Heart left ventricle (tissue), 16 donors: ENCODE data around the gene ARL1. TPM values are rescaled to one million over a fixed set of nuclear protein-coding genes. Genes with fewer than 3 reads are reported as not detected.

Experiments used
- ATAC-seq, 4 donors: fragments of 200-7000 bp; cut with Tn5 transposase; one replicate each; pipeline ENCODE4 v1.9.1; 2020 to 2022; ENCODE audit warnings: moderate library complexity in 4 of 4, mild to moderate bottlenecking in 3 of 4, moderate number of reproducible peaks in 1 of 4
- DNase-seq, 5 donors: peaks; one replicate each; pipeline ENCODE4 v3.0.0-alpha.2; 2020
- H3K27ac ChIP-seq, 12 donors: fragments of 200-600 bp; sonication (generic) in 4 of 12; one replicate each; pipeline versions ENCODE4 v1.5.0 to v1.8.0; 2016 to 2022; ENCODE audit warnings: mild to moderate bottlenecking in 2 of 12
- H3K27me3 ChIP-seq, 9 donors: fragments of 200-600 bp; sonication (generic) in 2 of 9; one replicate each; pipeline versions ENCODE4 v1.5.1 to v1.8.0; 2016 to 2022; ENCODE audit warnings: mild to moderate bottlenecking in 3 of 9
- H3K36me3 ChIP-seq, 9 donors: fragments of 200-600 bp; sonication (generic) in 2 of 9; one replicate each; pipeline versions ENCODE4 v1.5.0 to v1.8.0; 2018 to 2022; ENCODE audit warnings: mild to moderate bottlenecking in 2 of 9
- H3K4me1 ChIP-seq, 12 donors: fragments of 200-600 bp; sonication (generic) in 4 of 12; one replicate each; pipeline versions ENCODE4 v1.5.0 to v1.8.0; 2016 to 2022; ENCODE audit warnings: mild to moderate bottlenecking in 3 of 12
- H3K4me3 ChIP-seq, 12 donors: fragments of 200-600 bp; sonication (generic) in 4 of 12; one replicate each; pipeline versions ENCODE4 v1.5.0 to v1.8.0; 2017 to 2022; ENCODE audit warnings: mild to moderate bottlenecking in 9 of 12, moderate library complexity in 4 of 12
- H3K9me3 ChIP-seq, 12 donors: fragments of 200-600 bp; sonication (generic) in 4 of 12; one replicate each; pipeline versions ENCODE4 v1.5.0 to v1.8.0; 2016 to 2022; ENCODE audit warnings: mild to moderate bottlenecking in 1 of 12
- CTCF ChIP-seq, 12 donors: fragments of 200-600 bp; sonication (generic) in 4 of 12; IDR thresholded peaks; one replicate each; pipeline versions ENCODE4 v1.5.0 to v1.8.0; 2018 to 2022; ENCODE audit warnings: antibody characterized with exemption in 12 of 12, mild to moderate bottlenecking in 5 of 12
- POLR2A ChIP-seq, 2 donors: fragments of 450-650 bp; IDR thresholded peaks; one replicate each; pipeline ENCODE4 v1.6.1; 2017; ENCODE audit warnings: antibody characterized with exemption in 2 of 2, mild to moderate bottlenecking in 2 of 2, moderate library complexity in 2 of 2
- WGBS, 4 donors: extraction: QIAGEN DNeasy Blood & Tissue Kit in 2 of 4; methylation state at CpG; one replicate each; pipeline versions ENCODE4 v1.1.5 to v1.1.7; 2013 to 2018; 5-methylcytosine and 5-hydroxymethylcytosine counted together
- intact Hi-C, 10 donors: fragments of 100-400 bp; cut with DNase I; formaldehyde crosslinking; loops; one replicate each; pipeline versions ENCODE4 v1.11.1 to v1.14.2; 2022
- polyA plus RNA-seq, 2 donors: library from polyadenylated mRNA; stranded (reverse); fragments of 200-250 nt; gene quantifications; one replicate each; pipeline ENCODE4 v1.2.3, GENCODE V29; 2013
- total RNA-seq, 9 donors: library from RNA; depleted of rRNA in 2 of 9; stranded (reverse); fragments of >200 nt in 2 of 9; fragmentation: NEBNext Ultra II Directional in 3 of 9; extraction: Animal tissue kit (Norgen Biotek cat#: 25700) in 3 of 9; gene quantifications; one replicate each; pipeline versions ENCODE4 v1.1.0 to v1.2.4, GENCODE V29; 2016 to 2023
- donor health status: ischemic (EF 13 %, LVEDD 7.1; RV severe dilation, severe dysfunction).
- donor health status: healthy with polysubstance abuse.
- donor health status: DM: no; HTN: yes; CAD: no.
- donor health status: DM: no; HTN: no; CAD: no.
- donor health status: ischemic (EF 25% LVEDD 6.9; RV normal size, moderate dysfunction).
- donor health status: ischemic (EF 25% LVEDD 5.7; RV mildly dilated, moderate dysfunction).
- donor health status: healthy.
- donor health status: DM: yes; HTN: yes; CAD: no.
- donor health status: ischemic (EF 35%, LVEDD 5.7; RV mildly dilated, moderate dysfunction).
- donor health status: nonischemic (EF 11% LVEDD 7.7; RV severe dilation, severe dysfunction).
- donor health status: DM: yes; HTN: yes; CAD: no.
- donor health status: PGD.
- donor health status: ischemic (EF 29% LVEDD 5.4; RV normal size, mild dysfunction).
- donor health status: nonischemic (EF 23%, LVEDD 6.1; RV moderate dilation, normal function).

Gene ARL1
- total and polyA plus RNA-seq, 11 donors, result 24.4 to 115 (median 82.0) TPM

GRCh38 chr12:101361455-101361854, 46.1 kb downstream of the ARL1 start:
- peaks cover 0 to 2% (median 0%) of the 10 kb centered on the region in 12 donors for H3K4me1 ChIP-seq
- H3K36me3 ChIP-seq, result peaks cover 0 to 96% (median 83%) of the 10 kb centered on the region in 9 donors
- no peaks in the 10 kb centered on the region for H3K9me3 ChIP-seq
- H3K27ac ChIP-seq, result no peak overlapping the region
- DNase-seq, result no peak
- ATAC-seq, result no peak
- H3K27me3 ChIP-seq, result no peaks in the 10 kb centered on the region
- intact Hi-C loops, result loop anchor here in 1 of 10 donors (10.0 kb wide), 1 partner anchor 67 kb away; no protein-coding TSS in a partner anchor
- no peak for TF ChIP-seq POLR2A (IDR thresholded peaks at IDR 0.05)
- no peak for TF ChIP-seq CTCF (IDR thresholded peaks at IDR 0.05)
- 84 to 96% (median 87%) methylated on average over 8 of the region's 8 CpGs for WGBS, 4 donors
- no peak overlapping the region for H3K4me3 ChIP-seq

GRCh38 chr12:101356794-101357193, 50.8 kb downstream of the ARL1 start:
- ATAC-seq (no peak), DNase-seq (no peak)
- WGBS, 4 donors, result 89 to 94% (median 93%) methylated on average over 5 of the region's 5 CpGs

GRCh38 chr12:101351682-101352081, 55.9 kb downstream of the ARL1 start:
- WGBS, 4 donors, result 96 to 98% (median 97%) methylated on average over 4 of the region's 4 CpGs
- Histone ChIP-seq H3K9me3 (peaks cover 0 to 14% (median 0%) of the 10 kb centered on the region in 12 donors), H3K4me1 (peaks cover 0 to 3% (median 0%) of the 10 kb centered on the region in 12 donors), H3K27me3 (no peaks in the 10 kb centered on the region), H3K4me3 (no peak overlapping the region), H3K27ac (no peak overlapping the region), H3K36me3 (peaks cover 0 to 95% (median 86%) of the 10 kb centered on the region in 9 donors)
- DNase-seq, result no peak
- intact Hi-C loops, result loop anchor here in 1 of 10 donors (10.0 kb wide), 1 partner anchor 47 kb away; no protein-coding TSS in a partner anchor
- no peak for ATAC-seq
- TF ChIP-seq POLR2A (IDR thresholded peaks at IDR 0.05) (no peak), CTCF (IDR thresholded peaks at IDR 0.05) (no peak)

More at GRCh38 chr12:101356794-101357193, 50.8 kb downstream of the ARL1 start:
- no peaks in the 10 kb centered on the region for H3K27me3 ChIP-seq
- peaks cover 0 to 3% (median 0%) of the 10 kb centered on the region in 12 donors for H3K4me1 ChIP-seq
- intact Hi-C loops, result loop anchor here in 1 of 10 donors (10.0 kb wide), 1 partner anchor 52 kb away; no protein-coding TSS in a partner anchor
- H3K4me3 ChIP-seq, result no peak overlapping the region
- no peak overlapping the region for H3K27ac ChIP-seq
- TF ChIP-seq CTCF (IDR thresholded peaks at IDR 0.05) (no peak), POLR2A (IDR thresholded peaks at IDR 0.05) (no peak)
- peaks cover 0 to 95% (median 83%) of the 10 kb centered on the region in 9 donors for H3K36me3 ChIP-seq
- H3K9me3 ChIP-seq, result no peaks in the 10 kb centered on the region

GRCh38 chr12:101343893-101344292, 63.7 kb downstream of the ARL1 start:
- DNase-seq (no peak), ATAC-seq (no peak)
- Histone ChIP-seq H3K27ac (no peak overlapping the region), H3K27me3 (no peaks in the 10 kb centered on the region), H3K36me3 (peaks cover 0 to 100% (median 95%) of the 10 kb centered on the region in 9 donors), H3K4me1 (no peaks in the 10 kb centered on the region), H3K9me3 (peaks cover 0 to 5% (median 0%) of the 10 kb centered on the region in 12 donors), H3K4me3 (no peak overlapping the region)
- TF ChIP-seq CTCF (IDR thresholded peaks at IDR 0.05) (no peak), POLR2A (IDR thresholded peaks at IDR 0.05) (no peak)
- intact Hi-C loops, result no loop called here
- 95 to 98% (median 97%) methylated on average over 3 of the region's 3 CpGs for WGBS, 4 donors

Other genes with a start within 250 kb of the ARL1 start
- gene SLC5A8, start 197.5 kb downstream of the ARL1 start, total RNA-seq, result not detected
- not detected for gene SLC5A8, start 197.5 kb downstream of the ARL1 start, polyA plus RNA-seq
- gene UTP20, start 127.7 kb downstream of the ARL1 start, total RNA-seq, result 1 to 10 TPM; 5.3 to 8.3 (median 7.8) TPM
- gene UTP20, start 127.7 kb downstream of the ARL1 start, polyA plus RNA-seq, result 1 to 10 TPM; 1.5 to 4.8 TPM
- gene SPIC, start 67.6 kb upstream of the ARL1 start, total RNA-seq, result 1 to 10 TPM in 1 of 9 donors, under 1 TPM in 1, not detected in 7; 0.68 to 2.5 TPM
- gene SPIC, start 67.6 kb upstream of the ARL1 start, polyA plus RNA-seq, result not detected
- 1 to 10 TPM in 7 of 9 donors, under 1 TPM in 2; 0.80 to 3.5 (median 1.9) TPM for gene MYBPC1, start 187.2 kb upstream of the ARL1 start, total RNA-seq
- gene MYBPC1, start 187.2 kb upstream of the ARL1 start, polyA plus RNA-seq, result 1 to 10 TPM in 1 of 2 donors, under 1 TPM in 1; 0.04 to 1.9 TPM